B cell (primary cell): ENCODE results near the gene SFRP4. TPM values are rescaled to one million over a fixed set of nuclear protein-coding genes. Genes with fewer than 3 reads are reported as not detected.

Experiments used
- ATAC-seq: fragments of 200-7000 bp; cut with Tn5 transposase; one replicate; pipeline ENCODE4 v1.10.0; 2021; ENCODE audit warnings: low read depth, mild to moderate bottlenecking, moderate number of reproducible peaks, moderate library complexity
- CTCF ChIA-PET: fragments of 350-600 bp; sonication (Branson Sonifier 250); formaldehyde crosslinking; loops from one replicate; lab custom pipeline; 2021; ENCODE audit warnings: antibody characterized with exemption, inconsistent platforms; lab: Charles Lee
- POLR2A ChIA-PET: fragments of 350-600 bp; sonication (Branson Sonifier 250); formaldehyde crosslinking; loops from one replicate; lab custom pipeline; 2021; ENCODE audit warnings: antibody characterized with exemption; lab: Charles Lee
- DNase-seq: peaks from one replicate; pipeline ENCODE4 v3.0.0; 2013
- H2AFZ ChIP-seq: 2 replicates; pipeline ENCODE4 v1.6.1; 2012; ENCODE audit warnings: mild to moderate bottlenecking, low read depth, low read length; ENCODE audit not compliant: insufficient read depth, poor library complexity, severe bottlenecking
- H3K27ac ChIP-seq, 2 donors: 1 replicate in 1 of 2; 2 replicates in 1 of 2; pipeline ENCODE4 v1.5.1; 2012 to 2013; ENCODE audit warnings: low read length in 2 of 2, mild to moderate bottlenecking in 2 of 2, moderate library complexity in 1 of 2
- H3K27me3 ChIP-seq, 4 experiments: fragments of 200-600 bp in 1 of 4; sonication (generic) in 1 of 4; replicated peaks in 1 of 4; 1 replicate in 2 of 4; 2 replicates in 2 of 4; pipeline versions ENCODE4 v1.6.1 to v1.7.0; 2013 to 2016; ENCODE audit warnings: low read length in 3 of 4, mild to moderate bottlenecking in 2 of 4, mixed read lengths in 1 of 4, moderate library complexity in 1 of 4; ENCODE audit not compliant: insufficient read depth in 4 of 4, control insufficient read depth in 3 of 4; ENCODE audit errors: control extremely low read depth in 1 of 4
- H3K36me3 ChIP-seq, 2 experiments: replicated peaks in 1 of 2; 1 replicate in 1 of 2; 2 replicates in 1 of 2; pipeline versions ENCODE4 v1.6.1 to v1.7.1; 2013; ENCODE audit warnings: low read length in 1 of 2; ENCODE audit not compliant: insufficient read depth in 2 of 2, control insufficient read depth in 1 of 2; ENCODE audit errors: control extremely low read depth in 1 of 2, extremely low read depth in 1 of 2
- H3K4me1 ChIP-seq, 2 donors: fragments of 200-600 bp in 1 of 2; sonication (generic) in 1 of 2; 1 replicate in 1 of 2; 2 replicates in 1 of 2; pipeline versions ENCODE4 v1.5.1 to v1.6.1; 2013 to 2017; ENCODE audit warnings: low read length in 2 of 2; ENCODE audit not compliant: control insufficient read depth in 2 of 2, insufficient read depth in 2 of 2
- H3K4me2 ChIP-seq: replicated peaks from 2 replicates; pipeline ENCODE3; 2012; ENCODE audit warnings: mild to moderate bottlenecking, low read depth, low read length; ENCODE audit not compliant: poor library complexity, severe bottlenecking
- H3K4me3 ChIP-seq, 5 experiments: fragments of 200-600 bp in 1 of 5; sonication (generic) in 1 of 5; 1 replicate in 3 of 5; 2 replicates in 2 of 5; pipeline versions ENCODE4 v1.5.1 to v1.7.0; 2011 to 2016; ENCODE audit warnings: low read length in 4 of 5, mild to moderate bottlenecking in 4 of 5, low read depth in 2 of 5, control low read depth in 1 of 5, moderate library complexity in 1 of 5; ENCODE audit not compliant: insufficient read depth in 1 of 5; ENCODE audit errors: control extremely low read depth in 1 of 5, extremely low read depth in 1 of 5
- H3K79me2 ChIP-seq: fragments of 200-600 bp; sonication (generic); one replicate; pipeline ENCODE4 v1.6.0; 2016; ENCODE audit warnings: low read length; ENCODE audit not compliant: control insufficient read depth, insufficient read depth
- H3K9ac ChIP-seq: fragments of 200-600 bp; sonication (generic); 2 replicates; pipeline ENCODE4 v1.6.1; 2017; ENCODE audit warnings: mild to moderate bottlenecking, low read length, moderate library complexity
- H3K9me3 ChIP-seq, 3 donors: one replicate each; pipeline versions ENCODE4 v1.6.1 to v1.7.1; 2013; ENCODE audit warnings: low read length in 2 of 3; ENCODE audit not compliant: control insufficient read depth in 2 of 3, insufficient read depth in 1 of 3; ENCODE audit errors: control extremely low read depth in 1 of 3
- H4K20me1 ChIP-seq: 2 replicates; pipeline ENCODE4 v1.6.0; 2012; ENCODE audit warnings: mild to moderate bottlenecking, low read length; ENCODE audit not compliant: insufficient read depth, control insufficient read depth, poor library complexity, severe bottlenecking
- H3K27ac Mint-ChIP-seq: one replicate; pipeline ENCODE4 v1.8.0; 2021; ENCODE audit warnings: mixed read lengths
- H3K27me3 Mint-ChIP-seq: one replicate; pipeline ENCODE4 v1.8.0; 2021; ENCODE audit warnings: mixed read lengths
- H3K4me1 Mint-ChIP-seq: one replicate; pipeline ENCODE4 v1.8.0; 2021; ENCODE audit warnings: mixed read lengths
- H3K4me3 Mint-ChIP-seq: one replicate; pipeline ENCODE4 v1.8.0; 2021; ENCODE audit warnings: mixed read lengths
- H3K9me3 Mint-ChIP-seq: one replicate; pipeline ENCODE4 v1.8.0; 2022; ENCODE audit warnings: mixed read lengths; ENCODE audit not compliant: insufficient read depth
- CTCF ChIP-seq: fragments of 200-600 bp; IDR thresholded peaks from one replicate; pipeline ENCODE4 v1.8.0; 2022; ENCODE audit warnings: antibody characterized with exemption, mild to moderate bottlenecking
- EZH2 ChIP-seq: IDR thresholded peaks from 2 replicates; pipeline ENCODE4 v1.6.1; 2012; ENCODE audit warnings: borderline replicate concordance, low read depth, mild to moderate bottlenecking, moderate library complexity, low read length; ENCODE audit not compliant: insufficient read depth, poor library complexity, severe bottlenecking
- WGBS: methylation state at CpG from one replicate; pipeline ENCODE4 v1.1.5; 2013; ENCODE audit warnings: missing lambda C conversion rate; ENCODE audit not compliant: insufficient coverage; 5-methylcytosine and 5-hydroxymethylcytosine counted together
- intact Hi-C: fragments of 100-400 bp; cut with micrococcal nuclease; formaldehyde crosslinking; loops from one replicate; pipeline ENCODE4 v1.10.0; 2022
- polyA plus RNA-seq: library from polyadenylated mRNA; depleted of rRNA; stranded (reverse); fragments of >200 nt; gene quantifications from 2 replicates; pipeline ENCODE4 v1.2.3, GENCODE V29; 2012
- total RNA-seq, 2 donors: library from RNA; stranded (reverse); fragments of 120-200 nt in 1 of 2; gene quantifications; 1 replicate in 1 of 2; 2 replicates in 1 of 2; pipeline versions ENCODE4 v1.2.3 to v1.2.4, GENCODE V29; 2013 to 2022

The SFRP4 gene
- total and polyA plus RNA-seq, 2 donors (not counting 1 experiment from before 2014, with no cell fraction given), result not detected

GRCh38 chr7:37932543-37932942 lies 15.9 kb upstream of the SFRP4 start:
- peaks cover 0 to 4% (median 0%) of the 10 kb centered on the region in 3 donors for H3K9me3 ChIP-seq
- intact Hi-C loops, result no loop called here
- no peak overlapping the region for H3K4me2 ChIP-seq
- POLR2A ChIA-PET, result no interaction called here
- H3K27ac ChIP-seq, result no peak overlapping the region
- Mint-ChIP-seq H3K4me3 (no peak overlapping the region), H3K27ac (no peak overlapping the region), H3K27me3 (peaks cover 4% of the 10 kb centered on the region), H3K4me1 (no peaks in the 10 kb centered on the region), H3K9me3 (peaks cover 3% of the 10 kb centered on the region)
- H3K9ac ChIP-seq, result no peak overlapping the region
- H3K27me3 ChIP-seq, result no peaks in the 10 kb centered on the region
- no peak for TF ChIP-seq CTCF
- no peak for TF ChIP-seq EZH2
- no peaks in the 10 kb centered on the region for H3K4me1 ChIP-seq
- no peak overlapping the region for H3K4me3 ChIP-seq
- CTCF ChIA-PET, result no interaction called here
- no peak for ATAC-seq
- no peak for DNase-seq
- no CpG with 5 or more reads among the region's 2 CpGs for WGBS
- H3K79me2 ChIP-seq, result no peaks in the 10 kb centered on the region
- no peaks in the 10 kb centered on the region for H3K36me3 ChIP-seq
- no peak overlapping the region for H2AFZ ChIP-seq
- no peaks in the 10 kb centered on the region for H4K20me1 ChIP-seq

GRCh38 chr7:37930226-37930948 lies 13.8 kb upstream of the SFRP4 start:
- Histone ChIP-seq H3K36me3 (no peaks in the 10 kb centered on the region), H3K4me3 (no peak overlapping the region), H3K27me3 (no peaks in the 10 kb centered on the region), H2AFZ (no peak overlapping the region), H4K20me1 (no peaks in the 10 kb centered on the region), H3K27ac (no peak overlapping the region), H3K9ac (no peak overlapping the region), H3K4me2 (no peak overlapping the region), H3K4me1 (no peaks in the 10 kb centered on the region), H3K79me2 (no peaks in the 10 kb centered on the region), H3K9me3 (peaks cover 0 to 6% (median 0%) of the 10 kb centered on the region in 3 donors)
- Mint-ChIP-seq H3K27ac (no peak overlapping the region), H3K27me3 (peaks cover 3% of the 10 kb centered on the region), H3K9me3 (peaks cover 2% of the 10 kb centered on the region), H3K4me3 (no peak overlapping the region), H3K4me1 (no peaks in the 10 kb centered on the region)
- DNase-seq (no peak), ATAC-seq (no peak)
- ChIA-PET CTCF (interaction anchor here (1.3 kb wide), 1 partner anchor 13 kb away, joined by 4 read pairs; no protein-coding TSS in a partner anchor), POLR2A (no interaction called here)
- no peak for TF ChIP-seq CTCF
- TF ChIP-seq EZH2, result no peak
- intact Hi-C loops, result no loop called here
- 91% methylated on average over 3 of the region's 5 CpGs for WGBS
